Vagina (tissue), 2 donors: ENCODE data around the gene TTC28.

Source experiments
- CTCF ChIP-seq, 3 experiments: fragments of 450-650 bp in 2 of 3; fragments of 200-600 bp in 1 of 3; sonication (generic) in 1 of 3; IDR thresholded peaks; one replicate each; pipeline ENCODE4 v1.5.1; 2017 to 2019; ENCODE audit warnings: antibody characterized with exemption in 3 of 3, mild to moderate bottlenecking in 2 of 3, moderate library complexity in 2 of 3
- POLR2A ChIP-seq, 2 donors: fragments of 450-650 bp; IDR thresholded peaks; one replicate each; pipeline ENCODE4 v1.6.1; 2017; ENCODE audit warnings: antibody characterized with exemption in 2 of 2, mild to moderate bottlenecking in 2 of 2, moderate library complexity in 2 of 2

GRCh38 chr22:28094771-28095170, 584.9 kb downstream of the TTC28 start:
- TF ChIP-seq CTCF (IDR thresholded peaks at IDR 0.05), result no peak
- TF ChIP-seq POLR2A (IDR thresholded peaks at IDR 0.05), result no peak
